Measurements from ENCODE around the gene GTPBP3.
A peak's percentile ranks its signal among the peaks of the same experiment; 100 is the strongest.
"Not testable (repeated sequence)": the region's sequence is repeated elsewhere in the genome, so short reads cannot be mapped to it uniquely, and the experiment has no call there.

The GTPBP3 gene

GRCh38 chr19:17357078-17357666, 19.8 kb downstream of the GTPBP3 start:
- H3K27me3 Mint-ChIP-seq (ENCODE audit: low read depth) = no peaks in the 10 kb centered on the region
- H3K4me3 Mint-ChIP-seq = no peak overlapping the region
- no peaks in the 10 kb centered on the region for H3K9me3 Mint-ChIP-seq
- DNase-seq (ENCODE audit: low spot score) = no peak
- H3K4me1 Mint-ChIP-seq (ENCODE audit: low read depth) = no peaks in the 10 kb centered on the region
- no peak overlapping the region for H3K27ac Mint-ChIP-seq
- no peaks in the 10 kb centered on the region for H3K36me3 Mint-ChIP-seq (ENCODE audit: low read depth)

DNA sequence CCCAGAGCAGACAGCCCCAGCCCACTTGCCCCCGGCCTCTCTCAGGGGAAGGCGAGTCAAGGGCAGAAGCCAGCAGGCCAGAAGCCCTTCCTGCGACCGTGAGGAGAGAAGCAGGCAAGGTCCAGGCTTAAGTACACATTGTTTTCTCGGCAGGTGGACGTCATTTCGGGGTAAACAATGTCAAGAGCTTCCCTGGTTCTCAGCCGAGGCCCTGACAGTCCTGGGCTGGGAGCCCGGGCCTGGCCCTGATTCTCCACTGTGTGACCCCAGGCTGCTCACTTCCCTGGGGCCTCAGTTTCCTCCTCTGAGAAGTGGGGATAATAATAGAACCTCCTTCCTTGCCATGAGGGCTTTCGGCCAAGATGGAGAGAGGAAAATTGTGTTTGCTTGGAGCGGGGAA, 20.4 kb downstream of the GTPBP3 start:
- no peaks in the 10 kb centered on the region for H3K4me1 Mint-ChIP-seq (ENCODE audit: low read depth)
- no peaks in the 10 kb centered on the region for H3K9me3 Mint-ChIP-seq

GRCh38 chr19:17358395-17358794, 21.0 kb downstream of the GTPBP3 start:
- Mint-ChIP-seq H3K27me3 (ENCODE audit: low read depth) (no peaks in the 10 kb centered on the region), H3K4me1 (ENCODE audit: low read depth) (no peaks in the 10 kb centered on the region), H3K4me3 (no peak overlapping the region), H3K36me3 (ENCODE audit: low read depth) (no peaks in the 10 kb centered on the region), H3K27ac (no peak overlapping the region), H3K9me3 (no peaks in the 10 kb centered on the region)
- no peak for DNase-seq (ENCODE audit: low spot score)

More for the DNA sequence above, 20.4 kb downstream of the GTPBP3 start:
- Mint-ChIP-seq H3K27me3 (ENCODE audit: low read depth) (no peaks in the 10 kb centered on the region), H3K36me3 (ENCODE audit: low read depth) (no peaks in the 10 kb centered on the region), H3K27ac (no peak overlapping the region), H3K4me3 (no peak overlapping the region)
- DNase-seq (ENCODE audit: low spot score) = no peak

GRCh38 chr19:17359905-17360800, 22.8 kb downstream of the GTPBP3 start:
- Mint-ChIP-seq H3K27ac (no peak overlapping the region), H3K36me3 (ENCODE audit: low read depth) (no peaks in the 10 kb centered on the region), H3K4me3 (no peak overlapping the region)

GRCh38 chr19:17363852-17364605, 26.7 kb downstream of the GTPBP3 start:
- not testable (repeated sequence) for H3K9me3 Mint-ChIP-seq; H3K27ac Mint-ChIP-seq; DNase-seq (ENCODE audit: low spot score); H3K4me3 Mint-ChIP-seq; H3K27me3 Mint-ChIP-seq (ENCODE audit: low read depth); H3K4me1 Mint-ChIP-seq (ENCODE audit: low read depth); H3K36me3 Mint-ChIP-seq (ENCODE audit: low read depth)

More at GRCh38 chr19:17359905-17360800, 22.8 kb downstream of the GTPBP3 start:
- H3K27me3 Mint-ChIP-seq (ENCODE audit: low read depth) = no peaks in the 10 kb centered on the region
- no peaks in the 10 kb centered on the region for H3K4me1 Mint-ChIP-seq (ENCODE audit: low read depth)
- H3K9me3 Mint-ChIP-seq = no peaks in the 10 kb centered on the region
- no peak for DNase-seq (ENCODE audit: low spot score)

- no peaks in the 10 kb centered on the region for H3K4me1 Mint-ChIP-seq (ENCODE audit: low read depth)
- no peaks in the 10 kb centered on the region for H3K36me3 Mint-ChIP-seq (ENCODE audit: low read depth)
- H3K4me3 Mint-ChIP-seq = no peak overlapping the region
- peaks cover 2% of the 10 kb centered on the region for H3K27me3 Mint-ChIP-seq (ENCODE audit: low read depth)
- no peak for DNase-seq (ENCODE audit: low spot score)
- no peak overlapping the region for H3K27ac Mint-ChIP-seq
- H3K9me3 Mint-ChIP-seq = no peaks in the 10 kb centered on the region
These were observed 28.0 kb downstream of the GTPBP3 start for GRCh38 chr19:17365361-17365760.

GRCh38 chr19:17370026-17370587, 32.8 kb downstream of the GTPBP3 start:
- no peaks in the 10 kb centered on the region for H3K4me1 Mint-ChIP-seq (ENCODE audit: low read depth)
- no peaks in the 10 kb centered on the region for H3K36me3 Mint-ChIP-seq (ENCODE audit: low read depth)
- no peak overlapping the region for H3K4me3 Mint-ChIP-seq
- no peak overlapping the region for H3K27ac Mint-ChIP-seq
- peaks cover 4% of the 10 kb centered on the region for H3K27me3 Mint-ChIP-seq (ENCODE audit: low read depth)
- no peaks in the 10 kb centered on the region for H3K9me3 Mint-ChIP-seq
- DNase-seq (ENCODE audit: low spot score) = no peak

DNA sequence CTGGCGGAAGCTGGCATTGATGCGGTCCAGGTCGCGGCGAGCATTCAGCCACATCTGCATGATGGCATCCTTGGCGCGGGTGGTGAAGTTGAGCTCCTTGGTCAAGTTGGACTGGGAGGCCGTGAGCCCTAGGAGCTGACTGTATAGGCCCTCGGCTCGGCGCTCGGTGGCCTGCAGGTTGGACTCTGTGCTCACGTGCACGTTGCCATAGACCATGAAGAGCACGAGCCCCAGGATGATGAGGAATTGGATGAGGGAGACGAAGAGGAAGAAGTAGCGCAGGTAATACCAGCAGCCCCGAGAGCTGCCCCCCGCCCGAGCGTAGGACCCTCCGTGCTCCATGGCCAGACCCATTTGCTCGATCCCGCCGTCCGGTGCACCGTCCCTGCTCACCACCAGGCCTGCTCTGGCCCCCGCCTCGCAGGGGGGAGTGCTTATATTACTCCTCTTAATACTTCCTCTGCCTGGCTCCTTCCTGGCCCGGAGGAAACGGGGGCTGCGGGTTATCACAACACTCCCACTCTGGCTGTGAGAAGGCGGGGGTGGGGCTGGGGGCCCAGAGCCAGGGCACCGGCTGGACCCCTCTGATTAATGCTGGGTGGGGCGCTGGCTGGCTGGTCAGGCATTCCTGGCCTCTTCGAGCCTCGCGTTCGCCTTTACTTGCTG, 39.7 kb downstream of the GTPBP3 start, which contains the start of gene PLVAP:
Gene PLVAP, minus strand, starts transcription at position 408 of the 666 bp plus-strand sequence. Its CDS starts 54 bp downstream, at position 354.
- H3K27ac Mint-ChIP-seq = no peak within 1 kb of the TSS
- DNase-seq (ENCODE audit: low spot score) = no peak
- H3K4me1 Mint-ChIP-seq (ENCODE audit: low read depth) = peaks cover under 1% of the 10 kb centered on the region
- H3K27me3 Mint-ChIP-seq (ENCODE audit: low read depth) = no peaks in the 10 kb centered on the region
- no peak within 1 kb of the TSS for H3K4me3 Mint-ChIP-seq
- peaks cover 3% of the 10 kb centered on the region for H3K36me3 Mint-ChIP-seq (ENCODE audit: low read depth)
- peaks cover 7% of the 10 kb centered on the region for H3K9me3 Mint-ChIP-seq

DNA sequence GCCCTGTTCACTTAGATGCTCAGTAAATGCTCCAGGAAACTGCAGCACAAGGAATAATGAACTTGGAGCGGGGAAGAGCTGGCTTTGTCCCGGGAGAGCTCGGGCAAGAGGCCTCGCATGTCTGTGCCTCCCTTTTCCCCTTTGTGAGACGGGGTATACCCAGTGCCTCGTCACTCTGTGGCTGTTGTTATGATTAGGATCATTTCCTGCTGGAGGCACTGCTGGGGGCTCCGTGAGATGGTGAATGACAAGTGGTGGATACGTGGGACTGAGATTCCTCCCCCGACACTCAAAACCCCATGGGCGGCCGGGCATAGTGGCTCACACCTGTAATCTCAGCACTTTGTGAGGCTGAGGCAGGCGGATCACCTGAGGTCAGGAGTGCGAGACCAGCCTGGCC, 40.9 kb downstream of the GTPBP3 start:
- Mint-ChIP-seq H3K4me1 (ENCODE audit: low read depth) (peaks cover 6% of the 10 kb centered on the region), H3K27ac (no peak overlapping the region), H3K27me3 (ENCODE audit: low read depth) (no peaks in the 10 kb centered on the region), H3K9me3 (peaks cover 7% of the 10 kb centered on the region), H3K4me3 (no peak overlapping the region), H3K36me3 (ENCODE audit: low read depth) (peaks cover 3% of the 10 kb centered on the region)
- no peak for DNase-seq (ENCODE audit: low spot score)

DNA sequence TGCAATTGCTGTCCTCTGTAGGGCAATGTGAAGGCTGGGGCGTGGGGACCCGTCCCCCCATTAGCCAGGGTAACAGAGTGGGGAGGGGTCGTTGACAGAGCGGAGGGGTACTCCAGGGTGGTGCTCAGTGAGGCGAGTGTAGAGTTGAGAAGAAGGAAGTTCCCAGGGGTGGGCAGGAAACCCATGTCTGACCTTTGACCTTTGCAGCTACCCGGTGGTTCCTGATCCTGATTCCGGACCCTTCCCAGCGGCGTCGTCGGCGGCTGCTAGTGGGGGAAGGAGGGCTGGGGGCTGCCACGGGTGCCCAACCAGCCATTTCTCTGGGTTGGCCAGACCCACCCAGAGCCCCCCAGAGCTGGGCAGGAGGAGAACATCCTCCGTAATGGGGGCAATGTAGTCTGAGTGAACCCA, 41.9 kb downstream of the GTPBP3 start:
- Mint-ChIP-seq H3K27me3 (ENCODE audit: low read depth) (no peaks in the 10 kb centered on the region), H3K9me3 (peaks cover 7% of the 10 kb centered on the region), H3K36me3 (ENCODE audit: low read depth) (peaks cover 3% of the 10 kb centered on the region), H3K27ac (no peak overlapping the region), H3K4me3 (no peak overlapping the region), H3K4me1 (ENCODE audit: low read depth) (peaks cover 6% of the 10 kb centered on the region)
- no peak for DNase-seq (ENCODE audit: low spot score)

DNA sequence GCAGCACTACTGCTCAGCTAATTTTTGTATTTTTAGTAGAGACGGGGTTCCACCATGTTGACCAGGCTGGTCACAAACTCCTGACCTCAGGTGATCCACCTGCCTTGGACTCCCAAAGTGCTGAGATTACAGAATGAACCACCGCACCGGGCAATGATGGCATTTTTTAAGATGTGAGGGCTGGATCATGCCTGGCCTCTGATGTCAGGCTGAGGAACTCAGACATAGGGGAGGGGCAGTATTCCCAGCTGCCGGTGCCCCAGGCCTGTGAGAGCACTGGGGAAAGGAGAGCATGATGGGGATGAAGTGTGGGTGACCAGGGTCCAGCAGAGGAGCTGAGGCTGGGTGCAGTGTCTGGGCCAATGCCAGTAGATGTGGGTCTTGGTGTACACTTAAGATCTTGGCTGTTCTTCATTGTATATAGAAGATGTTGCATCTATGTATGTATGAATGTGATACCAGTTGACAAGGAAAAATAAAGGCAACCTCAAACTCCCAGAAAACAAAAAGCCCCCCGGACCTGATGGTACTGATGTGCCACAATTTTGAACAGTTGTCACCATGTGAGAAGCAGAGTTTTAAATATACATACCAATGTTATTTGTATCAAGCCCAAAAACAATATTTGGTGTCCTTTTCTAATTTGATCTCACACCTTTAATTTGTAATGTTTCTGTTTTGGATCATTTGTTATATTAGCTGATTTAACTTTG, 43.2 kb downstream of the GTPBP3 start:
- Mint-ChIP-seq H3K27ac (no peak overlapping the region), H3K9me3 (peaks cover 7% of the 10 kb centered on the region), H3K27me3 (ENCODE audit: low read depth) (no peaks in the 10 kb centered on the region), H3K36me3 (ENCODE audit: low read depth) (peaks cover 3% of the 10 kb centered on the region), H3K4me1 (ENCODE audit: low read depth) (peaks cover 6% of the 10 kb centered on the region), H3K4me3 (no peak overlapping the region)
- no peak for DNase-seq (ENCODE audit: low spot score)

- DNase-seq (ENCODE audit: low spot score) = peak; percentile 50
- H3K4me1 Mint-ChIP-seq (ENCODE audit: low read depth) = peaks cover 9% of the 10 kb centered on the region
- H3K27ac Mint-ChIP-seq = no peak overlapping the region
- H3K4me3 Mint-ChIP-seq = no peak overlapping the region
- H3K27me3 Mint-ChIP-seq (ENCODE audit: low read depth) = peaks cover 18% of the 10 kb centered on the region
- no peaks in the 10 kb centered on the region for H3K36me3 Mint-ChIP-seq (ENCODE audit: low read depth)
- peaks cover 4% of the 10 kb centered on the region for H3K9me3 Mint-ChIP-seq
These were observed 48.7 kb downstream of the GTPBP3 start for GRCh38 chr19:17385878-17386611.
